Caco-2 (cell line): ENCODE results near the gene SMC1B. TPM values are rescaled to one million over a fixed set of nuclear protein-coding genes. Genes with fewer than 3 reads are reported as not detected.

Experiments
- BruUV-seq: library from RNA; stranded (reverse); fragments of 400-500 nt; replicated peaks from 2 replicates; lab custom pipeline; 2021; lab: Mats Ljungman, UMichigan
- CTCF ChIA-PET: fragments of 300-600 bp; sonication (Branson Sonifier 250); formaldehyde crosslinking; loops from one replicate; lab custom pipeline; 2022; ENCODE audit warnings: antibody characterized with exemption; lab: Charles Lee
- POLR2A ChIA-PET: fragments of 300-600 bp; sonication (Branson Sonifier 250); formaldehyde crosslinking; loops from one replicate; lab custom pipeline; 2022; ENCODE audit warnings: antibody characterized with exemption; lab: Charles Lee
- DNase-seq, 2 experiments: peaks; one replicate each; pipeline versions ENCODE4 v3.0.0 to v3.0.0-alpha.2; 2020 to 2022
- H3K27me3 ChIP-seq: replicated peaks from 2 replicates; pipeline ENCODE4 v1.6.0; 2011; ENCODE audit warnings: low read length; ENCODE audit not compliant: control insufficient read depth, insufficient read depth
- H3K36me3 ChIP-seq: 2 replicates; pipeline ENCODE4 v1.5.1; 2011; ENCODE audit warnings: low read length; ENCODE audit not compliant: control insufficient read depth, insufficient read depth
- H3K4me1 ChIP-seq: fragments of 250-450 bp; sonication (Bioruptor Pico); 2 replicates; pipeline ENCODE4 v1.5.1; 2020; ENCODE audit warnings: mild to moderate bottlenecking
- H3K4me3 ChIP-seq: 2 replicates; pipeline ENCODE4 v1.5.1; 2011; ENCODE audit warnings: low read depth, mild to moderate bottlenecking, control low read depth, low read length
- H3K9me3 ChIP-seq: fragments of 250-450 bp; sonication (Bioruptor Pico); 2 replicates; pipeline ENCODE4 v1.5.1; 2020; ENCODE audit warnings: mild to moderate bottlenecking, moderate library complexity
- H3K27ac Mint-ChIP-seq: one replicate; pipeline ENCODE4 v1.8.0; 2022; ENCODE audit warnings: mixed read lengths; ENCODE audit not compliant: unreplicated experiment
- H3K27me3 Mint-ChIP-seq: one replicate; pipeline ENCODE4 v1.8.0; 2022; ENCODE audit warnings: mixed read lengths; ENCODE audit not compliant: insufficient read depth, unreplicated experiment
- H3K36me3 Mint-ChIP-seq: one replicate; pipeline ENCODE4 v1.8.0; 2022; ENCODE audit warnings: mild to moderate bottlenecking, mixed read lengths; ENCODE audit not compliant: insufficient read depth, unreplicated experiment
- H3K4me1 Mint-ChIP-seq: one replicate; pipeline ENCODE4 v1.8.0; 2022; ENCODE audit warnings: low read depth, mixed read lengths; ENCODE audit not compliant: unreplicated experiment
- H3K4me3 Mint-ChIP-seq: one replicate; pipeline ENCODE4 v1.8.0; 2022; ENCODE audit warnings: mild to moderate bottlenecking, moderate library complexity, mixed read lengths; ENCODE audit not compliant: unreplicated experiment
- H3K9me3 Mint-ChIP-seq: one replicate; pipeline ENCODE4 v1.8.0; 2022; ENCODE audit warnings: mixed read lengths; ENCODE audit not compliant: unreplicated experiment
- intact Hi-C: fragments of 100-400 bp; cut with micrococcal nuclease; formaldehyde crosslinking; loops from one replicate; pipeline ENCODE4 v1.10.0; 2022; ENCODE audit not compliant: unreplicated experiment
- total RNA-seq: library from RNA; stranded (reverse); gene quantifications from 2 replicates; pipeline ENCODE4 v1.2.3, GENCODE V29; 2022
- TF ChIP-seq, protein P1 (sequence below), 2 experiments: fragments of 200-600 bp in 1 of 2; IDR thresholded peaks; 1 replicate in 1 of 2; 2 replicates in 1 of 2; pipeline versions ENCODE4 v1.5.1 to v1.8.0; 2011 to 2022; ENCODE audit warnings: antibody characterized with exemption in 1 of 2, control low read depth in 1 of 2, inconsistent platforms in 1 of 2, low read depth in 1 of 2, low read length in 1 of 2, mild to moderate bottlenecking in 1 of 2, moderate library complexity in 1 of 2; ENCODE audit not compliant: insufficient read depth in 1 of 2, severe bottlenecking in 1 of 2, unreplicated experiment in 1 of 2

SMC1B gene
- total RNA-seq, 1 experiment from 2014 or later: 5.3 TPM

- ChIA-PET CTCF (interaction anchor here (0.6 kb wide), 1 partner anchor 47 kb away, joined by 3 read pairs; the partner anchor contains the start of genes RIBC2 and SMC1B), POLR2A (no interaction called here)
Measured at GRCh38 chr22:45460288-45461109, 47.1 kb upstream of the SMC1B start.

GRCh38 chr22:45459235-45459634, 45.8 kb upstream of the SMC1B start:
- H3K36me3 ChIP-seq: no peaks in the 10 kb centered on the region
- BruUV-seq: no TSS peak
- Mint-ChIP-seq H3K27me3 (no peaks in the 10 kb centered on the region), H3K4me1 (peaks cover 7% of the 10 kb centered on the region), H3K36me3 (no peaks in the 10 kb centered on the region), H3K9me3 (peaks cover 4% of the 10 kb centered on the region), H3K27ac (no peak overlapping the region), H3K4me3 (no peak overlapping the region)
- no peaks in the 10 kb centered on the region for H3K27me3 ChIP-seq
- DNase-seq: no peak
- CTCF ChIA-PET: no interaction called here
- H3K4me3 ChIP-seq: no peak overlapping the region
- intact Hi-C loops: no loop called here
- POLR2A ChIA-PET: no interaction called here
- peaks cover 16% of the 10 kb centered on the region for H3K4me1 ChIP-seq
- TF ChIP-seq, protein P1, sequence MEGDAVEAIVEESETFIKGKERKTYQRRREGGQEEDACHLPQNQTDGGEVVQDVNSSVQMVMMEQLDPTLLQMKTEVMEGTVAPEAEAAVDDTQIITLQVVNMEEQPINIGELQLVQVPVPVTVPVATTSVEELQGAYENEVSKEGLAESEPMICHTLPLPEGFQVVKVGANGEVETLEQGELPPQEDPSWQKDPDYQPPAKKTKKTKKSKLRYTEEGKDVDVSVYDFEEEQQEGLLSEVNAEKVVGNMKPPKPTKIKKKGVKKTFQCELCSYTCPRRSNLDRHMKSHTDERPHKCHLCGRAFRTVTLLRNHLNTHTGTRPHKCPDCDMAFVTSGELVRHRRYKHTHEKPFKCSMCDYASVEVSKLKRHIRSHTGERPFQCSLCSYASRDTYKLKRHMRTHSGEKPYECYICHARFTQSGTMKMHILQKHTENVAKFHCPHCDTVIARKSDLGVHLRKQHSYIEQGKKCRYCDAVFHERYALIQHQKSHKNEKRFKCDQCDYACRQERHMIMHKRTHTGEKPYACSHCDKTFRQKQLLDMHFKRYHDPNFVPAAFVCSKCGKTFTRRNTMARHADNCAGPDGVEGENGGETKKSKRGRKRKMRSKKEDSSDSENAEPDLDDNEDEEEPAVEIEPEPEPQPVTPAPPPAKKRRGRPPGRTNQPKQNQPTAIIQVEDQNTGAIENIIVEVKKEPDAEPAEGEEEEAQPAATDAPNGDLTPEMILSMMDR (IDR thresholded peaks at IDR 0.05; ENCODE audit: insufficient read depth in 1 of 2, low read depth in 1 of 2, low read length in 1 of 2, severe bottlenecking in 1 of 2, unreplicated experiment in 1 of 2): no peak
- no peaks in the 10 kb centered on the region for H3K9me3 ChIP-seq

More at GRCh38 chr22:45460288-45461109, 47.1 kb upstream of the SMC1B start:
- Mint-ChIP-seq H3K4me1 (peaks cover 7% of the 10 kb centered on the region), H3K27ac (no peak overlapping the region), H3K4me3 (no peak overlapping the region), H3K9me3 (peaks cover 14% of the 10 kb centered on the region), H3K36me3 (no peaks in the 10 kb centered on the region), H3K27me3 (no peaks in the 10 kb centered on the region)
- no TSS peak for BruUV-seq
- Histone ChIP-seq H3K4me3 (no peak overlapping the region), H3K27me3 (no peaks in the 10 kb centered on the region), H3K4me1 (peaks cover 5% of the 10 kb centered on the region), H3K9me3 (no peaks in the 10 kb centered on the region), H3K36me3 (no peaks in the 10 kb centered on the region)
- intact Hi-C loops: no loop called here
- DNase-seq: no peak
- TF ChIP-seq, protein P1 (IDR thresholded peaks at IDR 0.05; ENCODE audit: insufficient read depth in 1 of 2, low read depth in 1 of 2, low read length in 1 of 2, severe bottlenecking in 1 of 2, unreplicated experiment in 1 of 2): no peak

- Mint-ChIP-seq H3K27me3 (no peaks in the 10 kb centered on the region), H3K27ac (no peak overlapping the region), H3K9me3 (no peaks in the 10 kb centered on the region), H3K4me3 (no peak overlapping the region), H3K4me1 (peaks cover 7% of the 10 kb centered on the region), H3K36me3 (no peaks in the 10 kb centered on the region)
- intact Hi-C loops: no loop called here
- DNase-seq: no peak
- Histone ChIP-seq H3K9me3 (no peaks in the 10 kb centered on the region), H3K4me3 (no peak overlapping the region), H3K27me3 (no peaks in the 10 kb centered on the region), H3K36me3 (no peaks in the 10 kb centered on the region), H3K4me1 (peaks cover 16% of the 10 kb centered on the region)
- TF ChIP-seq, protein P1 (IDR thresholded peaks at IDR 0.05; ENCODE audit: insufficient read depth in 1 of 2, low read depth in 1 of 2, low read length in 1 of 2, severe bottlenecking in 1 of 2, unreplicated experiment in 1 of 2): no peak
- no TSS peak for BruUV-seq
- POLR2A ChIA-PET: no interaction called here
- CTCF ChIA-PET: no interaction called here
Measured at GRCh38 chr22:45458532-45458931, 45.1 kb upstream of the SMC1B start.
